ENCODE measurements around the gene SELENOV.

The SELENOV gene

GRCh38 chr19:39512988-39513387, 2.0 kb upstream of the SELENOV start:
- DNase-seq, result no peak
- no peaks in the 10 kb centered on the region for H3K4me1 ChIP-seq (ENCODE audit: insufficient read depth, low read length)
- no peak overlapping the region for H3K4me2 ChIP-seq (ENCODE audit: insufficient read depth, low read length)
- no peaks in the 10 kb centered on the region for H3K27me3 ChIP-seq (ENCODE audit: insufficient read depth, low read length, poor library complexity)
- no peaks in the 10 kb centered on the region for H3K9me3 ChIP-seq (ENCODE audit: insufficient read depth, low read length, severe bottlenecking)
- H3K4me3 ChIP-seq (ENCODE audit: low read depth in 1 of 2, low read length in 2 of 2), result no peak overlapping the region
- H3K27ac ChIP-seq (ENCODE audit: low read length), result no peak overlapping the region
- H2AFZ ChIP-seq (ENCODE audit: low read depth, low read length), result no peak overlapping the region
- no peaks in the 10 kb centered on the region for H4K20me1 ChIP-seq (ENCODE audit: insufficient read depth, low read length)
- TF ChIP-seq CTCF (IDR thresholded peaks at IDR 0.05; ENCODE audit: borderline replicate concordance, extremely low read depth, low read length, poor library complexity, severe bottlenecking), result no peak
- no peak for TF ChIP-seq EZH2 (IDR thresholded peaks at IDR 0.05; ENCODE audit: borderline replicate concordance, low read depth, low read length, severe bottlenecking)
- H3K36me3 ChIP-seq (ENCODE audit: insufficient read depth, low read length), result no peaks in the 10 kb centered on the region
- no peak overlapping the region for H3K9ac ChIP-seq (ENCODE audit: low read depth, low read length)
- no peaks in the 10 kb centered on the region for H3K79me2 ChIP-seq (ENCODE audit: insufficient read depth, low read length)
- ATAC-seq (ENCODE audit: insufficient read depth, low read depth), result no peak

DNA sequence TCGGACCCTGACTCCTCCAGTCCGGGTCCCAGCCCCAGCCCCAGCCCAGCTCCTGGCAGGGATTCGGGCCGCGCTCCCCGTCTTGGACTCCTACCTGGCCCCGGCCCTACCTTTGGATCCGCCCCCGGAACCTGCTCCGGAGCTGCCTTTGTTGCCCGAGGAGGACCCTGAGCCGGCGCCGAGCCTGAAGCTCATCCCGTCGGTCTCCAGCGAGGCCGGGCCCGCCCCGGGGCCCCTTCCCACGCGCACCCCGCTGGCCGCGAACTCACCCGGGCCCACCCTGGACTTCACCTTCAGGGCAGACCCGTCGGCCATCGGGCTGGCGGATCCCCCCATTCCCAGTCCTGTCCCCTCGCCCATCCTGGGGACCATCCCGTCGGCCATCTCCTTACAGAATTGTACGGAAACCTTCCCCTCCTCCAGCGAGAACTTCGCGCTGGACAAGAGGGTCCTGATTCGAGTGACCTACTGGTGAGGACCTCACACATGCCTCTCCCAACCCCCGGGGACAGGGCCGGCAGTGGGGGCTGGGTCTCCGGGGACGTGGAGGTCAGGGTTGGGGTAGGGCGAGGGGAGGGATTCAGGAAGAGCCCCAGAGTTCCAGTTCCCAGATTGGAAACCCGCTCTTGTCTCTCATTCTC, 732 bp downstream of the SELENOV start:
- no peak overlapping the region for H2AFZ ChIP-seq (ENCODE audit: low read depth, low read length)
- H3K9ac ChIP-seq (ENCODE audit: low read depth, low read length), result no peak overlapping the region
- TF ChIP-seq CTCF (IDR thresholded peaks at IDR 0.05; ENCODE audit: borderline replicate concordance, extremely low read depth, low read length, poor library complexity, severe bottlenecking), result no peak
- TF ChIP-seq EZH2 (IDR thresholded peaks at IDR 0.05; ENCODE audit: borderline replicate concordance, low read depth, low read length, severe bottlenecking), result no peak
- H3K79me2 ChIP-seq (ENCODE audit: insufficient read depth, low read length), result no peaks in the 10 kb centered on the region
- H3K4me2 ChIP-seq (ENCODE audit: insufficient read depth, low read length), result no peak overlapping the region
- no peaks in the 10 kb centered on the region for H3K4me1 ChIP-seq (ENCODE audit: insufficient read depth, low read length)
- H3K36me3 ChIP-seq (ENCODE audit: insufficient read depth, low read length), result no peaks in the 10 kb centered on the region
- no peaks in the 10 kb centered on the region for H3K9me3 ChIP-seq (ENCODE audit: insufficient read depth, low read length, severe bottlenecking)
- no peak overlapping the region for H3K4me3 ChIP-seq (ENCODE audit: low read depth in 1 of 2, low read length in 2 of 2)
- H4K20me1 ChIP-seq (ENCODE audit: insufficient read depth, low read length), result no peaks in the 10 kb centered on the region
- DNase-seq (no peak), ATAC-seq (ENCODE audit: insufficient read depth, low read depth) (no peak)
- H3K27ac ChIP-seq (ENCODE audit: low read length), result no peak overlapping the region
- H3K27me3 ChIP-seq (ENCODE audit: insufficient read depth, low read length, poor library complexity), result no peaks in the 10 kb centered on the region

DNA sequence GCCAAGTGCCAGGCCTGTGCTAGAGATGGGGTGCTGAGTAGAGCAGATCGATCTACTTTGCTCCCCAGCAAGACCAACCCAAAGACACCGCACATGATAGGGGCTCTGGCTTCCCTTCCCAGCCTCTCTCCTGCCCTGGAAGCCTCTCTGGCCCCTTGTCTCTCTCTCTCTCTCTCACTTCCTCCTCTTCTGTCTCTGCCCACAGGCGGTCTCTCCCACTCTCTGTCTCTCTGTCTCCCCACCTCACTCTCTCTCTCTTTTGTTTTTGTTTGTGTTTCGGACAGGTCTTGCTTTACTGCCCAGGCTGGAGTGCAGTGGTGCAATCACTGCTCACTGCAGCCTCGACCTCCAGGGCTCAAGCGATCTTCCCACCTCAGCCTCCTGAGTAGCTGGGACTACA, 1.3 kb downstream of the SELENOV start:
- Histone ChIP-seq H2AFZ (ENCODE audit: low read depth, low read length) (no peak overlapping the region), H3K9ac (ENCODE audit: low read depth, low read length) (no peak overlapping the region), H4K20me1 (ENCODE audit: insufficient read depth, low read length) (no peaks in the 10 kb centered on the region), H3K4me3 (ENCODE audit: low read depth in 1 of 2, low read length in 2 of 2) (no peak overlapping the region), H3K27me3 (ENCODE audit: insufficient read depth, low read length, poor library complexity) (no peaks in the 10 kb centered on the region), H3K79me2 (ENCODE audit: insufficient read depth, low read length) (no peaks in the 10 kb centered on the region), H3K4me2 (ENCODE audit: insufficient read depth, low read length) (no peak overlapping the region), H3K4me1 (ENCODE audit: insufficient read depth, low read length) (no peaks in the 10 kb centered on the region), H3K27ac (ENCODE audit: low read length) (no peak overlapping the region), H3K36me3 (ENCODE audit: insufficient read depth, low read length) (no peaks in the 10 kb centered on the region), H3K9me3 (ENCODE audit: insufficient read depth, low read length, severe bottlenecking) (no peaks in the 10 kb centered on the region)
- ATAC-seq (ENCODE audit: insufficient read depth, low read depth), result no peak
- DNase-seq, result no peak
- no peak for TF ChIP-seq EZH2 (IDR thresholded peaks at IDR 0.05; ENCODE audit: borderline replicate concordance, low read depth, low read length, severe bottlenecking)
- no peak for TF ChIP-seq CTCF (IDR thresholded peaks at IDR 0.05; ENCODE audit: borderline replicate concordance, extremely low read depth, low read length, poor library complexity, severe bottlenecking)
